Stimulated activated CD8-positive, alpha-beta memory T cell treated with anti-CD3 and anti-CD28 coated beads, Interleukin-7, amount 100 ng/mL, for 1 hour (primary cell): ENCODE measurements around the gene CEP89.
"Not testable (repeated sequence)": the region's sequence is repeated elsewhere in the genome, so short reads cannot be mapped to it uniquely, and the experiment has no call there.

Experiments
- DNase-seq, 2 donors: peaks; one replicate each; pipeline ENCODE4 v3.0.0-alpha.2; 2020; ENCODE audit warnings: low read depth in 2 of 2

Gene CEP89

DNA sequence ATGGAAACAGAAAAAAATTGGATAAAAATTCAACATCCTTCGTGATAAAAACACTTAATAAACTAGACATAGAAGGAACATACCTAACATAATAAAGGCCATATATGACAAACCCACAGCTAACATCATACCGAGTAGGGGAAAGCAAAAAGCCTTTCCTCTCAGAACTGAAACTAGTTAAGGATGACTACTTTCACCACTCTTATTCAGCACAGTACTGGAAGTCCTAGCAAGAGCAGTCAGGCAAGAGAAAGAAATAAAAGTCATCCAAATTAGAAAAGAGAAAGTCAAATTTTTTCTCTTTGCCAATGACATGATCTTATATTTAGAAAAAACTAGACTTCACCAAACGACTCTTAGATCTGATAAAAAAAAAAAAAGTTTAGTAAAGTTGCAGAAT is 76.4 kb downstream of the CEP89 start:
- DNase-seq, result no peak

DNA sequence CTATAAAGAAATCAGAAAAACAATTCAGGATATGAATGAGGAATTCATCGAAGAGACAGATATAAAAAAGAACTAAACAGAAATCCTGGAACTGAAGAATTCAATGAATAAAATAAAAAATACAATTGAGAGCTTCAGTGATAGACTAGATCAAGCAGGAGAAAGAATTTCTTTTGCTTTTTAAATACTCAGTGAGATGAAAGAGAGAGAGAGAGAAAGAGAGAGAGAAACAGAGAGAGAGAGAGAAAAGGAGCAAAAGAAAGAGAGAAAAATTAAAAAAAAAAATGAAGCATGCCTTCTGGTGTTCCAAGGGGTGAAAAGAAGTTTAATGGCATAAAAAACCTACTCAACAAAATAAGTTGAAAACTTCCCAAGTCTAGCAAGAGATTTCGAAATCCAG is 80.1 kb downstream of the CEP89 start:
- DNase-seq, result no peak

DNA sequence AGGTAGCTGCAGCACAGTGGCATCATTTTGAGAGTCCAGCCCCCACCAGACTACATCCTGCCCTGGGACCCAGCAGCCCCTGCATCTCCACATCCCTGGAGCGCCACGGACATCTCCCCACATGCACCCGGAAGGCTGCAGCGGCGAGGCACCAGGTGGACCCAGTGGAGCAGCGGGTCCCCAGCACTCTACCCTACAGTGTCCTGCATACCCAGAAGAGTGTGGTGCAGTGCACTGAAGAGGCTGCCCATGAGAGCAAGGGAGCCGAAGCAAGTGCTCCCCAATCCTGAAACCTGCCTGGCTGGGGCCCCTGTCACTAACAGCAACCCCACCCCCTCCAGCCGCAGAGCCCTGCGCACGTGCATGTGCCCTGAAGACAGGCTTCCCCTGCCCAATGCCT is 80.9 kb downstream of the CEP89 start:
- DNase-seq, result no peak

DNA sequence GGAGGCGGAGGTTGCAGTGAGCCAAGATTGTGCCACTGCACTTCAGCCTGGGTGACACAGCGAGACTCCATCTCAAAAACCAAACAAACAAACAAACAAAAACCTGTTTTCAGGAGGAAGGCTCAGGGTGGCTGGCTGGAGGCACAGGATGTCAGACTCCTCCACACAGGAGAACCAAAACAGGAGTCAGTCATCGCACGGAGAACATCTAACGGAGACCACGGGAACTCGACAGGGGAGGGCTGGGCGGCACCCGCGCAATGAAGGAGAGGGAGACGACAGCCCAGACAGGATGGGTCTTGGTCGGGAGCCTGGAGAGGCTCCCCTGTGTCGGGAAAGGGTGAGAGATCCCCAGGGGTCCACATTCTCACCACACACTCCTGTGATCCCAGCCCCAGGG is 81.4 kb downstream of the CEP89 start:
- DNase-seq, result no peak

DNA sequence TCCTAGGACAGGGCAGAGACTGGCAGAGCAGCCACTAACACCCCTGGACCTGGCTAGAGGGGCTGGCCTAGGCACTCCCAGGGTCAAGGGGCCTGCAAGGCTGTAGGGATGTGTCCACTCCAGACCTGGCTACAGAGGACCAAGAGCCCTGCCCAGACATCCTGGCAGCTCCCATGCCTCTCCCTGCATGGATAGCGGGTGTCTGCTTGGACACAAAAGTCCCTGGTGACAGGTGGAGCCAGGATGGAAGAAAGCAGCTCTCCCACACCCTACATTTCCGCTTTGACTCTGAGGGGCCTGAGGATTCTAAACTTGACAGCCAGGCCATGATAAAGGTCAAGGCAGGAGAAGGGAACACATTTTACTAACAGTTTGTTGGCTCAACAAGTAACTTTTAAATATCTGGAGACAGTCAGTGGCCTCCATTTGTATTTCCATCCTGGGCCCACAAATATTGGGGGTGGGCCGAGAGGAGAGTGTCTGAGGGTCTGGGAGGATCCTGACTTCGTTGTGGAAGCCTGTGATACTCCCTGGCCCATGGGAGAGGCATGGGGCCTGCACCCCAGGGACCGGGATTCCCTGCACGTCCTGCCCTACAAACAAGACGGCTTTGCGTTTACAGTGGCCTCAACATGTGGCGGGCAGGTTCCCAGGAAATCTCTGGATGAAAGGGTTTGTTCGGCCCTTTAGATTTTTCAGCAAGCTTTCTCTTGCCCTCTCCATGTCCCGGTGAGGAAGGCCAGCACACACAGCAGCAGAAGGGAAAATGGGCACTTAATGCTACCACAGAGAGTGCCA is 82.4 kb downstream of the CEP89 start:
- no peak for DNase-seq

DNA sequence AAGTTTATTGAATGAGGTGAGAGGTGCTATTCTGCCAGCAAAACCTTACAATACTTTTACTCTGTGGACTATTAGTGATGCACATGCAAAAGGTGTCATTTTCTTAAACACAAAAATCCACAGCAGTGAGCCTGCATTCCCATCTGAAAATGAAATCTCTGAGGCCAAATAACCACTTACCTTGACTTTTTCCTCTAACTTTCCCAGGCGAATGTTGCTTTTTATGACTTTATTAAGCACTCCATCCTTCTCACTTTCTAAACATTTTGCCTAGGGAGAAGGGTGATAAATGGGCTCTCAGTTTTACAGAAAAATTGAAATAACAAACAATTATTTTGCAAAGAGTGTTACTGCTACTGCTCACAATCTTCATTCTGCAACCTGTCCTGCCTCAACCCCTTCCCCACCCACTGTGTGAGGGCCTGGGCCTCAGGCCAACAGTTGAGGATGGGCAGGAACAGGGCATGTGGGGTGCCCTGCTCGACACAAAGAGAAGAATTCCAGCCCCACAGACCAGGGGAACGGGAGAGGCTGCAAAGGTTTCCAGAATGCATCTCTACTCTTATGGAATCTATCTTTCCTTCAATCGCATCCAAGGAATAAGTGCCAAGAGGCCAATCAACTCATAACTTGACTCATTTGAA is 84.1 kb downstream of the CEP89 start:
- DNase-seq, result no peak

DNA sequence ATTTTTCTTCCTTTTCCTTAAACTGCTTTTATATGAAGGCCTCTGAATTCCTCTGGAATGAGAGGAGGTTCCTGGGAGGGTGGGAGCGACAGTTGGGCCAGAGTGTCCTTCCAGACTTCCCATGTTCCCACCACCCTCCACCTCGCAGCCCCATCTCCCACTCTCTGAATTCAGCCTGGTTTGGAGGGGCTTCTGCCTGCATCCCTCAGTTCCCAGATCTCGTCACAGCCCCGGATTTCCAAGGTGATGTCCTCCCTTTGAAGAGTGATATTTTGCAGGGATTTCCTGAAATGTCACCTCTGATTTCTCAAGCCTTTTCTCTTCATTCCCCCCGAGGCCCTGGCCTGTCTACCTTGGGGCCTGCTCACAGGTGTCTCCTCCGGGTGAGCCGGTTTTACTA is 85.5 kb downstream of the CEP89 start:
- DNase-seq, result no peak

DNA sequence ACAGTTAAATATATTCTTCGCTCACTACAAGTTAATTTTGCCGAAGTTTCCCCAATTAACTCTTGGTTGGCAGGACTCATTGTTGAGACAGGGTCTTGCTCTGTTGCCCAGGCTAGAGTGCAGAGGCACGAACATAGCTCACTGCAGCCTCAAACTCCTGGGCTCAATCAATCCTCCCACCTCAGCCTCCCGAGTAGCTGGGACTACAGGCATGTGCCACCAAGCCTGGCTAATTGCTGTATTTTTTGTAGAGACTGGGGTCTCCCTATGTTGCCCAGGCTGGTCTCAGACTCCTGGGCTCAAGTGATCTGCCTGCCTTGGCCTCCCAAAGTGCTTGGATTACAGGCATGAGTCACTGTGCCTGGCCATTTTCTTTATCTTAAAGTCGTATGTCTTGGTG is 86.5 kb downstream of the CEP89 start:
- DNase-seq, result not testable (repeated sequence)

DNA sequence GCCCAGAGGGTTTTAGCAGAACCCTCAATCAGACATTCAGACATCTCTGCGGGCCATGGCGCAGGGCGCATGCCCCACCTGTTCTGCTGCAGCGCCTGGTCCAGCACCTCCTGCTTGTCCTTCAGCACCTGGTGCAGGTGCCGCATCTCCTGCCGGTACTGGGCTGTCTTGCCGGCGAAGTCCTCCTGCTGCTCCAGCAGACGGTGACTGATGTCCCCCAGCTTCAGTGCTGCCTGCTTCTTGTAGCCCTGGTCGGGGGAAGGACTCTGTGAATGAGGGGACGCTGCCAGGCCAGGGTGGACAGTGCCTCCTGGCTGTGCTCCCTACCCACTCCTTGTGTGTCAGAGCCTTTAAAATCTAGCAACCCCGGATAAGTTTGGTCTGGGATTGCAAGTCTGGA is 90.0 kb downstream of the CEP89 start:
- no peak for DNase-seq

DNA sequence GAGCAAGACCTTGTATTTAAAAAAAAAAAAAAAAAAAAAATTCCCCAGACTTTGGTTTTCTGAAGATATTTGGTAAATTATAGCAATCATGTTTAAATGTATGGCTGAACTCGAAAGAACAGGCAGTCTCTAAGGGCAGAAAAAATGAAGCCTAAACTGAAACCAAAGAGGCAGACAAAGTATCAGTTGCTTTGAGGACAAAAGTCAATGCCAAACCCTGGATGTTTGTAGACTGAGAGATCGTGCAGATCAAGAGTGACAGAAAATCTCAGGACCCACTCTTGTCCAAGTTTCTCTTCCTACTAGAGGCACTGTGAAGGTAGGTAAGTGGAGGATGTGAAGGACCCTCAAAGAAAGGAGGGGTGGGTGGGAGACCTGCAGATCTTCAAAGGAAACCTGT is 91.1 kb downstream of the CEP89 start:
- no peak for DNase-seq

DNA sequence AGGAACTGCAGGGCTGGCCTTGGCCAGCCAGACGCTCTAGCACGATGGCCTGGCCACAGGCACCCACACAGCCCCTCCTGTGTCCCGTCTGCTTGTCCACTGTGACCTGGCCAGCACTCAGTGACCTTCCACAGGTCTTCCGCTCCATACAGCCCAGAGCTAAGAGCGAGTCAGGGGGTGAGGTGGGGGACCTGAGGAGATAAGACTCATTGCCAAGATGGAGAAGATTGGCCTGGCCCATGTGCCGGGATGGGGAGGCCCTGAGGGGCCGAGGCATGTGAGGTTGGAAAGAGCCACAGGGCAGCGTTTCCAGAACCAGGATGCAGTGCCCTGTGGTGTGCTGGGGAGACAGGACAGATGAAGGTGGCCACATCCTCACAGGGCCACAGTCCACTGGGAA is 92.0 kb downstream of the CEP89 start:
- no peak for DNase-seq

DNA sequence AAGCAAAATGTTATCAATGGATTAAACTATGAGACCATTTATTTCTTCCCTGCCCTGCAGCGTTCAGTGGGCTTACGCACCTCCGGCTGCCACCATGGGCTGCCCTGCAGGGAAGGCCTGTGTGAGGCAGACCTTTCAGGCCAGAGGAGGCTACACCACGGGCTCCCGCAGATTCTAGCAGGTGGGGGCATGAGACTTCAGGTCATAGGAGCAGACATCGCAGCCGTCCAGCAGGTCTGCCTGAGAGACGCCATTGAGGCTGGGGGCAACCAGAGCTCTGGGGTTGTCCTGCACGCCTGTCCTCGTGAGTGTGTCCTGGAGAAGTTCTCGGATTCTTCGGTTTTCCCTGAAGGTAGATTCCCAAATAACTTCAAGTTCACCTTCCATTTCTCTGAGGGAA is 92.8 kb downstream of the CEP89 start:
- DNase-seq, result no peak

DNA sequence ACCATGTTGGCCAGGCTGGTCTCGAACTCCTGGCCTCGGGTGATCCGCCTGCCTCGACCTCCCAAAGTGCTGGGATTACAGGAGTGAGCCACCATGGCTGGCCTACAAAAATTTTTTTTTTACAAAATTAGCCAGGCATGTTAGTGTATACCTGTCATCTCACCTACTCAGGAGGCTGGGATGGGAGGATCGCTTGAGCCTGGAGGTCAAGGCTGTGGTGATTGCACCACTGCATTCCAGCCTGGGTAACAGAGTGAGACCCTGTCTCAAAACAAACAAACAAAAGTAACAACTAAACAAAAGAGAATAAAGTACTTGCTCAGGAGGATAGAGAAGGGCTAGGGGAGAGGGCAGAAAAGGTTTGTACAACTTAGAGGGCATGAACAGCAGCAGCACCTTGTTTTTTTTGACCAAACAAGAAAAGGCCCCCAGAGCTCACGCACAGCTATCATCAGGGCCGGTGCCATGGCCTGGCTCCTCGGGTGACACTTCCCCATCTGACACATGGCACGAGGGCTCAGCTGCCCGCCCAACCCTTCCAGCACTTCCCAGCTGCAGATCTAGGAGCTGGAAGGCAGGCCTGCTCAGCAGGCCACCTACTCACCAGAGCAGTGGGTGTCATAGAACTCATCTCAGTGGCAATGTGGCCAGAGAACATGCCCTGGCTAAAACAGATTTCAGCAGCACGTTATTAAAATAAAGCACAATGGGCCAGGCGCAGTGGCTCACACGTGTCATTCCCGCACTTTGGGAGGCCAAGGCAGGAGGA is 93.6 kb downstream of the CEP89 start:
- DNase-seq, result no peak

DNA sequence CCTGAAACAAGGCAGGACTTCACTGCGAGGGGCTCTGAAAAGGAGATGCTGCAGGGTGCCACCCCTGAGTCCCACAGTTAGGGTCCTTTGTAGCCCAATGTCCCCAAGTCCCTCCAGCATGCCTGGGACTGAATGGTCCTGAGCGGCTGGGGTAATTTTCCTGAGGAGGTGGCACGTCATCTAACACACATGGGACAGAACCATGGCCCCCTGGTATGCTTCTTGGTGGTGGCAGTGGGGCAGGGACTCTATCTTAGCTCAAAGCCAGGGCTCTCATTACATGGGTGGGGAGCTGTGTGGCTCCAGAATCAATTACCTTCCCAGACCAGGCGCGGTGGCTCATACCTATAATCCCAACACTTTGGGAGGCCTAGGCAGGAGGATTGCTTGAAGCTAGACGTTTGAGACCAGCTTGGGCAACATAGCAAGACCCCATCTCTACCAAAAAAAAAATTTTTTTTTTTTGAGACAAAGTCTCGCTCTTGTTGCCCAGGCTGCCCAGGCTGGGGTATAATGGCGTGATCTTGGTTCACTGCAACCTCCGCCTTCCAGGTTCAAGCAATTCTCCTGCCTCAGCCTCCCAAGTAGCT is 94.3 kb downstream of the CEP89 start:
- no peak for DNase-seq

DNA sequence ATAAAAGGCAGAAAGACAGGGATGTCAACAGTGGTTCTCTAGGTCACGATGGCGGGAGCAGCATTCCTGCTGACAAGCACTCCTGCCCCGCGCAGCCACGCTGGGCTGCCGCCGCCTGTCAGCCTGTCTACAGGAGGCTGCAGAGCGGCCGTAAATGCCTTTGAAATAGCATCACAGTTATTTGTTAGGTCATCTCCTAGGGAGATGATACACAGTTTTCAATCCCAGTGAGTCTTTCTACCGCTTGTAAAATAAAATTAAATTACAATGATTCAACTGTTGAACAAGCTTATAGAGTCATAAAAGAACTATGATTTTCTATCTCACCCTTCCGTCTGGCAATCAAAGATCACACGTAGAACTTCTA is 94.9 kb downstream of the CEP89 start:
- no peak for DNase-seq

DNA sequence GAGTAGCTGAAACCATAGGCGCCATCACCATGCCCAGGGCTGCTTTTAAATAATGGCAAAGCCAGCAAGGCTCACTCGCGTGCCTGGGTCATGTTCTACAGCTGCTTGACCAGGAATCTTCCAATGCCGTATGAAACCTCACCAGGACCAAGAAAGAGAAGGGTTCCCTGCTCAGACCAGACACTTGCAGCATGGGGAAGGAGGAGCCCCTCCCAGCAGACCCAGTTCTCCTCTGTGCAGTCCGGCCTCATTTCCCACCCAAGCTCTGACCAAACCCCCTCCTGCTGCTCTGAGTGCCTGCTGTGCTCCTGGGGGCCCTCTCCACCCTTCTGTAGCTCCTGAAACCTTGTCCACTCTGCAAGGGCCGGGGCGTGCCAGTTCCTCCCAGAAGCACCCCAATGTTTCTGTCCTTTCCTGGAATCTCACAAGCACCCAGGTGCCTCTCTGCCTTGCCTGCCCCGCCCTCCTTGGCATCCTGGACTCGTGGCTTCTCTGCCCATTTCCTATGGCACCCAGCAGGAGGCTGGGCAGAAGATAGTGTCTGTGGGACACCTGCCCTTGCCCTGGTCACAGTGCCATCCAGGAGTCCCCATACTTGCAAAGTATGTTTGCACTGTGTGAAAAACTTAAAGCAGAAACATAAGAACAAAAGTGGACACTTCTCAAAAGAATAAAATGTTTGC is 95.4 kb downstream of the CEP89 start:
- no peak for DNase-seq

DNA sequence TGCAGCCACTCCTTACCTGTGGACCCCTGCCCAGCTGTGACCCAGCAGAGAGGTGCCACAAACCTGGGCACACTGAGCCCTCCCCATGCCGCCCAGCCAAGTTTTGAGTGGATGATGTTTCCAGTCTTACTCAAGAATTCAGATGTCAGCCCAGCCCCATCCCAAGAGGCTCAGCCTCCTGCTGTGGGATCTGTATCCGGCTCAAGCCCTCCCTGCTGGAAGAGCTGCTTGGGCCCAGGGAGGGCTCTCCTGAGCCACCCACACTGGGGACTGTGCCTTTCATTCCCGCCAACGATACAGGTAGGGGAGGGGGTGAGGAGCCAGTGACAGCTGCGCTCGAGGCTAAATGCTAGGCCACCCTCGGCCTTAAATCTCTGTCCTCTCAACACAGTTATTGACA is 96.3 kb downstream of the CEP89 start:
- DNase-seq, result no peak

DNA sequence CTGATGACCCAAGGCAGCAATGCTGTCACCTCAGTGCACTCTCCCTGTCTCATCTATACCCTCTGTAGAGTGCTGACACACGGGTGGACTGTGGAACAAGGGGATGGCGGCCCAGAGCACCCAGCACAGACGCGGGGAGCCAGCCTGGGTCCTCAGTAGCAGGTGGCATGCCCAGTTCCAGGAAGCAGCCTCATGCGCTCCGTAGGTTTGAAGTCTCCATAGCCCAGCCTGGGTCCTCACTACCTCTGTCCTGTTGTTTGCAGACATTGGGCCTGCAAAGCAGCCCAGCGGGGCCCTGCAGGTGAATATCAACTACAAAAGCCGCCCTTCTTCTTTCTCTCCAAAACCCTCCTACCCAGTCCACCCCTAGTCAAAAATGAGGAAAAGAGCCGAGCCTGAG is 97.2 kb downstream of the CEP89 start:
- DNase-seq, result no peak

DNA sequence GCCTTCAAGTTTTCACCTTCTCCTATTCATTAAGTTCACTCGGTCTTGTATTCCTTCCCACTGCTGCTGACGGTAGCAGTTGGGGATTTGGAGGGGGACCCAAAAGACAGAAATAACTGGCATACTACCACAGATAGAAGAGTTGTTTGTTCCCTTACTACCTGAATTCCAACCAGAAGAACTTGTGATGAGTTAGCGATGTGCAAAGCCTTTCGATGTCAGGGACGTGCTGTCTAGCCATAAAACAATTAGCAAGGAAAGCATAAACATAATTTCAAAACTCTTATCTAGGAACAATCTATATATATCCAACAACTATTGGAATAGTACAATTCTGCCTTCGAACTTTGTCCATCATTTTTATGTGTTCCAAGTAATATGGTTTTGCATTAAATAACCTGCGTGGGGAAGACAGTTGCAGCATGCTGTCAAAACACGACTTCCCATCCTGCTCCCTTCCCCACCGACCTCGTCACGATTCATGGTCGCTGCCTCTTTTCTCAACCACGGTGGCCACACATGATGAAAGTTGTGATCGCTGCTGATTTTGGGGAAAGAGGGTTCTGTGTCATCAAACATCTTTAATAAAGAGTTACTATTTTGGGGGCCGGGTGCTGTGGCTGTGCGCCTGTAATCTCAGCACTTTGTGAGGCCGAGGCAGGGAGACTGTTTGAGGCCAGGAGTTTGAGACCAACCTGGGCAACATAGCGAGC is 98.4 kb downstream of the CEP89 start:
- DNase-seq, result no peak

DNA sequence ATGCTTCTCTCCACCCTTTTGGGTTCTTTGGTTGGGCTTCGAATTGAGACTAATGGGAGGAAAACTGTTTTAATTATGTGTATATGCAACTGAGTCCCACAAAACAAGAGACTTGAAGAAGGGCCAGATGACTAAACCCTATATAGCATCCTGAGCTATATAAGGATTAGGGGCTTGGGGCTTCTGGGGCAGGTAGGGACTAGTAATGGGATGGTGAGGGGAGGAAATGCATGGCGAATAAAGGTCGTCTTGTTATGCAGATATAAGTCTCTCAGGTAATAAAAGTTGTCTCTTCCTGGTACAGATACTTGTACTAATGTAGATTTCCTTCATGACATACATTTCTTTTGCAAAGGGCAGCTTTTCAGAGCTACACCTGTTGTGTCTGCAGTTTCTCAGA is 99.4 kb downstream of the CEP89 start:
- DNase-seq, result no peak

DNA sequence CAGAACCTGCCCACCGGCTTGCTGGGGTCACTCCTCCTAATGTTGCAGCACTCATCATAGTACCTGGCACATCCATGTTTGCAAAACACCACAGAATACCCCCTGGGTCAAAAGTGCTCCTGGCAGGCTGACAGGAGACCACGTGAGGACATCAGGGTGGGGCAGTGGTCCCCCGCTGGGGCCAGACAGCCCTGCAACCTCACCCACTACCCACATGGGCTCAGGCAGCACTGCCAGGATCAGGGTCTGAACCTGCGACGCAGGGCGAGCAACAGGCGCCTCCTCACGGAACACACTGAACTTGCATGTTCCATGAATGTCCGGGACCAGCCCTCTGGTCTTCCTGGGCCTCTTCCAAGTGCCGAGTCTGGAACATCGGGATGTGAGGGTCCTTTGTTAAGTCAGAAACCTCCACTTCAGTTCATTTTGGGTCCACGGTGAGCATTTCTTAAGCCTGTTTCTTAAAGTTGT is 100.7 kb downstream of the CEP89 start:
- DNase-seq, result no peak
